ENCODE data around the gene TPGS1.

DNA sequence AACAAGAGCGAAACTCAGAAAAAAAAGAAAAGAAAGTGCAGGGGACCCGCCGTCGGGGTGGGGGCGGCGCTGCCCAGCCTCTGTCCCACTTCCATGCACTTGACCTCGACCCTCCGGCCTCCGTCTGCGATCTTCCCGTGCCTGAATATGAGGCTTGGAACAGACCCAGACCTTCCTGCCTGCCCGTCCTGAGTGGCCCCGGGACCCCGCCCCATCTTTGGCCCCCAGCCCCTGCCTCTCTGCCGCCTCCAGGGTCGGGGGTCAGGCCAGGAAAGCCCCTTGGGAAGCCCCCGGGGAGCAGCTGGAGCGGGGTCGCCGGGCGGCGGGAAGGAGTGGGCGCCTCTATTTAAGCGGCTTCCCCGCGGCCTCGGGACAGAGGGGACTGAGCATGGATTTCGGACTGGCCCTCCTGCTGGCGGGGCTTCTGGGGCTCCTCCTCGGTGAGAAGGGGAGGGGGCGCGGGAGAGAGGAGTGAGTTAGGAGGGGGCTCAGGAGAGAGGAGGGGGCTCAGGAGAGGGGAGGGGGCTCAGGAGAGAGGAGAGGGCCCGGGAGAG, 11.1 kb upstream of the TPGS1 start, which contains the start of gene MADCAM1:
- no peak for TF ChIP-seq CTCF (IDR thresholded peaks at IDR 0.05)
- no peak for TF ChIP-seq EP300 (IDR thresholded peaks at IDR 0.05)
- TF ChIP-seq POLR2A (IDR thresholded peaks at IDR 0.05): no peak
- no peak for TF ChIP-seq POLR2AphosphoS5 (IDR thresholded peaks at IDR 0.05)
